Kidney epithelial cell (primary cell): ENCODE data around the gene POU4F1. TPM values are rescaled to one million over a fixed set of nuclear protein-coding genes. Genes with fewer than 3 reads are reported as not detected.
"Not testable (repeated sequence)": the region's sequence is repeated elsewhere in the genome, so short reads cannot be mapped to it uniquely, and the experiment has no call there.

Experiments
- DNase-seq: peaks from one replicate; pipeline ENCODE4 v3.0.0-alpha.2; 2010; ENCODE audit warnings: low read depth
- H3K27me3 ChIP-seq: 2 replicates; pipeline ENCODE4 v1.6.0; 2011; ENCODE audit warnings: low read length; ENCODE audit not compliant: control insufficient read depth, insufficient read depth
- H3K36me3 ChIP-seq: 2 replicates; pipeline ENCODE4 v1.5.1; 2011; ENCODE audit warnings: low read length; ENCODE audit not compliant: control insufficient read depth, insufficient read depth
- H3K4me3 ChIP-seq: 2 replicates; pipeline ENCODE4 v1.5.1; 2011; ENCODE audit warnings: low read depth, mild to moderate bottlenecking, control low read depth, low read length
- total RNA-seq: library from RNA; depleted of rRNA; stranded (reverse); fragments of >200 nt; gene quantifications from 2 replicates; pipeline ENCODE4 v1.2.3, GENCODE V29; 2015
- TF ChIP-seq, protein P1 (sequence below): IDR thresholded peaks from 2 replicates; pipeline ENCODE4 v1.5.1; 2011; ENCODE audit warnings: mild to moderate bottlenecking, moderate library complexity, low read length, control low read depth, inconsistent platforms; ENCODE audit not compliant: insufficient read depth, poor library complexity, severe bottlenecking

POU4F1 gene, protein sequence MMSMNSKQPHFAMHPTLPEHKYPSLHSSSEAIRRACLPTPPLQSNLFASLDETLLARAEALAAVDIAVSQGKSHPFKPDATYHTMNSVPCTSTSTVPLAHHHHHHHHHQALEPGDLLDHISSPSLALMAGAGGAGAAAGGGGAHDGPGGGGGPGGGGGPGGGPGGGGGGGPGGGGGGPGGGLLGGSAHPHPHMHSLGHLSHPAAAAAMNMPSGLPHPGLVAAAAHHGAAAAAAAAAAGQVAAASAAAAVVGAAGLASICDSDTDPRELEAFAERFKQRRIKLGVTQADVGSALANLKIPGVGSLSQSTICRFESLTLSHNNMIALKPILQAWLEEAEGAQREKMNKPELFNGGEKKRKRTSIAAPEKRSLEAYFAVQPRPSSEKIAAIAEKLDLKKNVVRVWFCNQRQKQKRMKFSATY
- total RNA-seq, result 0.13 TPM in 1 of 2 replicates, not detected in the other

DNA sequence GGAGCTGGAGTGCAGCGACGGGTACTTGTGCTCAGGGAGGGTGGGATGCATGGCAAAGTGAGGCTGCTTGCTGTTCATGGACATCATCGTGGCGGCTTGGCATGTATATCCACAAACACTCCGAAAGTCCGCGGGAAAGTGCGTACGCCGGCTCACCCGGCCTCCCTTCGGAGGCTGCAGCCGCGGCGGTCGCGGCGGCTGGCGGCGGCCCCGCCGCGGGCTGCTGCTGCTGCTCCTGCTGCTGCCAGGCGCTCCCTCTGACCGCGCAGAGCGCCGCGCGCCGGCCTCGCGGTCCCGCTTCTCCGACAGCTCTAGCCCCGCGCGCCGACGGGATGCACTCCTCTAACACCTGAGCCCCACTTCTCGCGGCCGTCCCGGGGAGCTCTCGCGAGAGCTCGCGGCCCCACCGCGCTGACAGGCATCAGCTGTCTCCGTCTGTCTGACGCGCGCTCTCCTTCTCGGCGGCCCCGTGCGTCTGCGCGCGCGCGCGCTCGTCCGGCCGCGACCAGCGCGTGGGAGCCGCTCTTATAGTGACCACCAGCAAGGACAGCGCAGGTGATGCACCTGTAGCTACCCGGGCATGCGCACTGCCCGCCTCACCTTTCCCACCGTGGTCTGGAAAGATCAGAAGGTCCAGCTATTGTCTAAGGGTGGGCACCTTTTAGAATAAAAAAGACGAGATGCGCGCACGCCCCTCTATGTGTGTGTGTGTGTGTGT, at the start of gene POU4F1:
Gene POU4F1, minus strand, starts transcription at position 313 of the 718 bp plus-strand sequence. Its CDS starts 226 bp downstream, at position 87.
- TF ChIP-seq, protein P1, sequence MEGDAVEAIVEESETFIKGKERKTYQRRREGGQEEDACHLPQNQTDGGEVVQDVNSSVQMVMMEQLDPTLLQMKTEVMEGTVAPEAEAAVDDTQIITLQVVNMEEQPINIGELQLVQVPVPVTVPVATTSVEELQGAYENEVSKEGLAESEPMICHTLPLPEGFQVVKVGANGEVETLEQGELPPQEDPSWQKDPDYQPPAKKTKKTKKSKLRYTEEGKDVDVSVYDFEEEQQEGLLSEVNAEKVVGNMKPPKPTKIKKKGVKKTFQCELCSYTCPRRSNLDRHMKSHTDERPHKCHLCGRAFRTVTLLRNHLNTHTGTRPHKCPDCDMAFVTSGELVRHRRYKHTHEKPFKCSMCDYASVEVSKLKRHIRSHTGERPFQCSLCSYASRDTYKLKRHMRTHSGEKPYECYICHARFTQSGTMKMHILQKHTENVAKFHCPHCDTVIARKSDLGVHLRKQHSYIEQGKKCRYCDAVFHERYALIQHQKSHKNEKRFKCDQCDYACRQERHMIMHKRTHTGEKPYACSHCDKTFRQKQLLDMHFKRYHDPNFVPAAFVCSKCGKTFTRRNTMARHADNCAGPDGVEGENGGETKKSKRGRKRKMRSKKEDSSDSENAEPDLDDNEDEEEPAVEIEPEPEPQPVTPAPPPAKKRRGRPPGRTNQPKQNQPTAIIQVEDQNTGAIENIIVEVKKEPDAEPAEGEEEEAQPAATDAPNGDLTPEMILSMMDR, result no peak
- no peak for DNase-seq

DNA sequence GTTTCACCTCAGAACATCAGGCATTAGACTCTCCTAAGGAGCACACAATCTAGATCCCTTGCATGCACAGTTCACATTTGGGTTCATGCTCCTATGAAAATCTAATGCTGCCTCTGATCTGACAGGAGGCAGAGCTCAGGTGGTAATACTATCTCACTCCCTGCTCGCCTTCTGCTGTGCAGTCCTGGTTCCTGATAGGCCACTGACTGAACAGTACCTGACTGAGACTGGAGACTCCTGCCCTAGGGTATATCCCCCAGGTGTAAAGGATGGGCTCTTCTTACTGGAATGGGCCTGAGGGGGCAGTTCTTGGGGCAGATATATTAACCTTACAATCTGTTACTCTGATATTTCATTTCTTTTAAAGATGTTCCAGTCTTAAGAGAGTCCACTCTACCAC, 49.3 kb upstream of the POU4F1 start:
- Histone ChIP-seq H3K4me3 (no peak overlapping the region), H3K36me3 (no peaks in the 10 kb centered on the region), H3K27me3 (no peaks in the 10 kb centered on the region)
- TF ChIP-seq, protein P1, result no peak
- no peak for DNase-seq

More for the DNA sequence above, at the start of gene POU4F1:
- peaks cover 94% of the 10 kb centered on the region for H3K27me3 ChIP-seq
- H3K36me3 ChIP-seq, result no peaks in the 10 kb centered on the region
- H3K4me3 ChIP-seq, result peak within 1 kb of the TSS; percentile 23

DNA sequence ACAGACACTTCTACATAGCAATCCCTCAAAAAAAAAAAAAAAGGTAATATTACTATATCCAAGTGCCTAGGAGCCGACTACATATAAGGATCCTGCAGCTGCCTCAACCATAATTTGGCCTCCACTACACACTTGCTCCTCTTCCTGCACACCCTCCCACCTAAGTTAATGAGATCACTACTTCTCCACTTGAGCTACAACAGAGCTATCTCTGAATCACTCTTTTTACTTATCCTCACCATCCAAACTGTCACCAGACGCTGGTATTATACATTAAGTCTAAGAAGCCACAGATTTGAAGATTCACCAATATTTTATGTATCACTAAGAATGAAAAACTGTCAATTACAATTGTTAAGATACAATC, 47.3 kb upstream of the POU4F1 start:
- Histone ChIP-seq H3K36me3 (no peaks in the 10 kb centered on the region), H3K4me3 (no peak overlapping the region), H3K27me3 (no peaks in the 10 kb centered on the region)
- DNase-seq, result no peak
- TF ChIP-seq, protein P1, result no peak

DNA sequence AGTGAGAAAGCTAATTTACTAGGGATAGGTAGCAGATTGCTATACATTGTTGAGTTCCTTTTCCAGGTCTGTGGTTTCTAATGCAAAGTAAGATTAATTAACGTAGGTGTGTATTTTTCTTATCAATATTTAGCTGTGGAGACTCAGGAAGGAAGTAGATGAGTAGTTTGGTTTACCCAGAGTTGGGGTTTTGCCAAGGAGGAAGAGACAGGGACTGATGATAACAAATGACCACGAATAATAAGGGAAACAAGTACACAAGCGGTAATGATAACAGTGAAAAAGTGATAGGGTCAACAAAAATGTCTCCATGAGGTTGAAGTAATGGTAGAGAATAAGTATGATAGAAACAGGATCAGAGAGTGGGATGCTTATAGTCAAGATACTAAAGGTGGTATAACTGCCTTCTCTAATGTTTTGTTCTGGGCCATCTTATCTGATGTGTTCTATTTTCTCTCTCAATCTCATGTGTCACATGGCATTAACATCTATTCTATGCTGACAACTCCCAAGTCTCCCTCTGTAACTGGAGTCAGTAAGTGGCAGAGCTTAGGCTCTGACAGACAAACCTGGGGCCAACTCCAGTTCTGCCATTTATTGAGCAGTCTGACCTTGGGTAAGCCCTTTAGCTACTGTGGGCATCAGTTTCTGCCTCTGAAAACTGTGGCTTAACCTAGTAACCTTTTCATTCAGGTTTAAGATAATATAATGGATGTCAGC, 46.8 kb upstream of the POU4F1 start:
- TF ChIP-seq, protein P1, result no peak
- Histone ChIP-seq H3K27me3 (no peaks in the 10 kb centered on the region), H3K36me3 (no peaks in the 10 kb centered on the region), H3K4me3 (no peak overlapping the region)
- DNase-seq, result no peak

DNA sequence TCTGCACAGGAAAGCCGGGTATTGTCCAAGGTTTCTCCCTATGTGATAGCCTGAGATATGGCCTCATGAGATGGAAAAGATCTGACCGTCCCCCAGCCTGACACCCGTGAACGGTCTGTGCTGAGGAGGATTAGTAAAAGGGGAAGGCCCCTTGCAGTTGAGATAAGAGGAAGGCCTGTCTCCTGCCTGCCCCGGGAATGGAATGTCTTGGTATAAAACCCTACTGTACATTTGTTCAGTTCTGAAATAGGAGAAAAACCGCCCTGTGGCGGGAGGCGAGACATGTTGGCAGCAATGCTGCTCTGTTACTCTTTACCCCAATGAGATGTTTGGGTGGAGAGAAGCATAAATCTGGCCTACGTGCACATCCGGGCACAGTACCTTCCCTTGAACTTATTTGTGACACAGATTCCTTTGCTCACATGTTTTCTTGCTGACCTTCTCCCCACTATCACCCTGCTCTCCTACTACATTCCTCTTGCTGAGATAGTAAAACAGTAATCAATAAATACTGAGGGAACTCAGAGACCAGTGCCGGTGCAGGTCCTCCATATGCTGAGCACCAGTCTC, 43.8 kb upstream of the POU4F1 start:
- not testable (repeated sequence) for H3K4me3 ChIP-seq, DNase-seq, H3K36me3 ChIP-seq, H3K27me3 ChIP-seq

DNA sequence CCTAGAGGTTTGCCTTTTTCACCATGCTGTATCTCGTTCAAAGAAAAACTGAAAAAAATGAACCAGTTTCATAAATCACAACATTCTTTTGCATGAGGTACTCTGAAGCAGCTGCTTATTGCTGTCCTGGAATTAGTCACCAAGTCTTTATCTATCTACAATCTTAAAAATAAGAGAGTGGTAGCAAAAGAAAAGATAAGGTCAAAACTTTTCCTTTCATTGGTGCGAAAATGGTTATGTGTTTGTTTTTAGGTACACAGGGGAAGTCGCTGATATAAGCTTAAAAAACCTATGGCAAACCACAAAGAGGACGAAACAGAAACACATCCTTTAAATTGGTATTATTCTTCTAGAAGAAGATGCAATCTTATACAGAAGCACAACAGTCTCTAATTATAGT, 34.9 kb upstream of the POU4F1 start:
- Histone ChIP-seq H3K36me3 (no peaks in the 10 kb centered on the region), H3K27me3 (no peaks in the 10 kb centered on the region), H3K4me3 (no peak overlapping the region)
- no peak for DNase-seq
- TF ChIP-seq, protein P1, result no peak
